Activated CD8-positive, alpha-beta T cell treated with anti-CD3 and anti-CD28 coated beads, Interleukin-2, amount 10 ng/mL, durations not matched to agents 7 days and 5 days (primary cell): ENCODE measurements around the gene CNTN4. TPM values are rescaled to one million over a fixed set of nuclear protein-coding genes. Genes with fewer than 3 reads are reported as not detected.

Experiments used
- ATAC-seq: fragments of 150-1000 bp; cut with Tn5 transposase; one replicate; pipeline ENCODE4 v1.10.0; 2021; ENCODE audit warnings: moderate library complexity
- CTCF ChIA-PET: fragments of 350-600 bp; sonication (Branson Sonifier 250); formaldehyde crosslinking; loops from one replicate; lab custom pipeline; 2021; ENCODE audit warnings: antibody characterized with exemption; lab: Charles Lee
- POLR2A ChIA-PET: fragments of 350-600 bp; sonication (Branson Sonifier 250); formaldehyde crosslinking; loops from one replicate; lab custom pipeline; 2021; ENCODE audit warnings: antibody characterized with exemption; lab: Charles Lee
- DNase-seq: peaks from one replicate; pipeline ENCODE4 v3.0.0-alpha.2; 2020
- H3K27ac Mint-ChIP-seq: one replicate; pipeline ENCODE4 v1.8.0; 2021; ENCODE audit warnings: mild to moderate bottlenecking, mixed read lengths
- H3K27me3 Mint-ChIP-seq: one replicate; pipeline ENCODE4 v1.8.0; 2021; ENCODE audit warnings: low read depth, mixed read lengths
- H3K36me3 Mint-ChIP-seq: one replicate; pipeline ENCODE4 v1.8.0; 2021; ENCODE audit warnings: low read depth, mixed read lengths
- H3K4me1 Mint-ChIP-seq: one replicate; pipeline ENCODE4 v1.8.0; 2021; ENCODE audit warnings: low read depth, mixed read lengths
- H3K4me3 Mint-ChIP-seq: one replicate; pipeline ENCODE4 v1.8.0; 2021; ENCODE audit warnings: mild to moderate bottlenecking, mixed read lengths
- H3K9me3 Mint-ChIP-seq: one replicate; pipeline ENCODE4 v1.8.0; 2022; ENCODE audit warnings: mixed read lengths; ENCODE audit not compliant: insufficient read depth
- total RNA-seq, 2 experiments: library from RNA; stranded (reverse); gene quantifications; one replicate each; pipeline ENCODE4 v1.2.3, GENCODE V29; 2021

The CNTN4 gene
- total RNA-seq, 2 experiments from 2014 or later, result not detected

- ATAC-seq, result no peak
- no peak for DNase-seq
- Mint-ChIP-seq H3K27ac (no peak overlapping the region), H3K4me1 (no peaks in the 10 kb centered on the region), H3K4me3 (no peak overlapping the region), H3K36me3 (no peaks in the 10 kb centered on the region), H3K9me3 (no peaks in the 10 kb centered on the region), H3K27me3 (no peaks in the 10 kb centered on the region)
- CTCF ChIA-PET, result no interaction called here
- POLR2A ChIA-PET, result no interaction called here
Observed at GRCh38 chr3:2218816-2219215, 120.2 kb downstream of the CNTN4 start.

- Mint-ChIP-seq H3K36me3 (no peaks in the 10 kb centered on the region), H3K27me3 (no peaks in the 10 kb centered on the region), H3K27ac (no peak overlapping the region), H3K4me1 (no peaks in the 10 kb centered on the region), H3K9me3 (no peaks in the 10 kb centered on the region), H3K4me3 (no peak overlapping the region)
- no peak for DNase-seq
- CTCF ChIA-PET, result no interaction called here
- POLR2A ChIA-PET, result no interaction called here
- ATAC-seq, result no peak
Observed at GRCh38 chr3:2236203-2236602, 137.5 kb downstream of the CNTN4 start.

- no peaks in the 10 kb centered on the region for H3K4me1 Mint-ChIP-seq
- no peaks in the 10 kb centered on the region for H3K9me3 Mint-ChIP-seq
- DNase-seq, result no peak
- H3K27ac Mint-ChIP-seq, result no peak overlapping the region
- POLR2A ChIA-PET, result no interaction called here
- no peaks in the 10 kb centered on the region for H3K27me3 Mint-ChIP-seq
- H3K36me3 Mint-ChIP-seq, result no peaks in the 10 kb centered on the region
- CTCF ChIA-PET, result no interaction called here
- no peak overlapping the region for H3K4me3 Mint-ChIP-seq
- no peak for ATAC-seq
Observed at GRCh38 chr3:2244137-2244536, 145.5 kb downstream of the CNTN4 start.

- Mint-ChIP-seq H3K4me3 (no peak overlapping the region), H3K4me1 (no peaks in the 10 kb centered on the region), H3K27ac (no peak overlapping the region), H3K36me3 (no peaks in the 10 kb centered on the region), H3K9me3 (no peaks in the 10 kb centered on the region), H3K27me3 (no peaks in the 10 kb centered on the region)
- ChIA-PET CTCF (no interaction called here), POLR2A (no interaction called here)
- ATAC-seq (no peak), DNase-seq (no peak)
Observed at GRCh38 chr3:2246873-2247648, 148.4 kb downstream of the CNTN4 start.

GRCh38 chr3:2247831-2248230, 149.2 kb downstream of the CNTN4 start:
- Mint-ChIP-seq H3K4me1 (no peaks in the 10 kb centered on the region), H3K27me3 (no peaks in the 10 kb centered on the region), H3K9me3 (no peaks in the 10 kb centered on the region), H3K36me3 (no peaks in the 10 kb centered on the region), H3K4me3 (no peak overlapping the region), H3K27ac (no peak overlapping the region)
- no peak for DNase-seq
- no peak for ATAC-seq
- ChIA-PET CTCF (no interaction called here), POLR2A (no interaction called here)

- Mint-ChIP-seq H3K9me3 (no peaks in the 10 kb centered on the region), H3K36me3 (no peaks in the 10 kb centered on the region), H3K4me1 (no peaks in the 10 kb centered on the region), H3K4me3 (no peak overlapping the region), H3K27me3 (no peaks in the 10 kb centered on the region), H3K27ac (no peak overlapping the region)
- ChIA-PET CTCF (no interaction called here), POLR2A (no interaction called here)
- DNase-seq (no peak), ATAC-seq (no peak)
Observed at GRCh38 chr3:2250783-2251182, 152.1 kb downstream of the CNTN4 start.

GRCh38 chr3:2261747-2262146, 163.1 kb downstream of the CNTN4 start:
- Mint-ChIP-seq H3K9me3 (no peaks in the 10 kb centered on the region), H3K36me3 (no peaks in the 10 kb centered on the region), H3K4me1 (no peaks in the 10 kb centered on the region), H3K27me3 (no peaks in the 10 kb centered on the region), H3K4me3 (no peak overlapping the region), H3K27ac (no peak overlapping the region)
- CTCF ChIA-PET, result no interaction called here
- DNase-seq, result no peak
- ATAC-seq, result no peak
- POLR2A ChIA-PET, result no interaction called here

- POLR2A ChIA-PET, result no interaction called here
Observed at GRCh38 chr3:2262204-2262603, 163.5 kb downstream of the CNTN4 start.

GRCh38 chr3:2266606-2267005, 167.9 kb downstream of the CNTN4 start:
- H3K9me3 Mint-ChIP-seq, result no peaks in the 10 kb centered on the region
- DNase-seq, result no peak
- no peak for ATAC-seq
- no peak overlapping the region for H3K27ac Mint-ChIP-seq
- CTCF ChIA-PET, result no interaction called here
- H3K36me3 Mint-ChIP-seq, result no peaks in the 10 kb centered on the region
- POLR2A ChIA-PET, result no interaction called here
- no peaks in the 10 kb centered on the region for H3K4me1 Mint-ChIP-seq
- H3K4me3 Mint-ChIP-seq, result no peak overlapping the region
- no peaks in the 10 kb centered on the region for H3K27me3 Mint-ChIP-seq

More at GRCh38 chr3:2262204-2262603, 163.5 kb downstream of the CNTN4 start:
- Mint-ChIP-seq H3K27me3 (no peaks in the 10 kb centered on the region), H3K4me1 (no peaks in the 10 kb centered on the region), H3K4me3 (no peak overlapping the region), H3K27ac (no peak overlapping the region), H3K36me3 (no peaks in the 10 kb centered on the region), H3K9me3 (no peaks in the 10 kb centered on the region)
- DNase-seq, result no peak
- no peak for ATAC-seq
- CTCF ChIA-PET, result no interaction called here

- POLR2A ChIA-PET, result no interaction called here
- Mint-ChIP-seq H3K4me1 (no peaks in the 10 kb centered on the region), H3K9me3 (no peaks in the 10 kb centered on the region), H3K27ac (no peak overlapping the region), H3K4me3 (no peak overlapping the region), H3K27me3 (no peaks in the 10 kb centered on the region), H3K36me3 (no peaks in the 10 kb centered on the region)
- ATAC-seq, result no peak
- no peak for DNase-seq
- CTCF ChIA-PET, result no interaction called here
Observed at GRCh38 chr3:2268779-2269178, 170.1 kb downstream of the CNTN4 start.

GRCh38 chr3:2274526-2274925, 175.9 kb downstream of the CNTN4 start:
- DNase-seq (no peak), ATAC-seq (no peak)
- ChIA-PET POLR2A (no interaction called here), CTCF (no interaction called here)
- no peaks in the 10 kb centered on the region for H3K36me3 Mint-ChIP-seq
- H3K4me1 Mint-ChIP-seq, result no peaks in the 10 kb centered on the region
- no peaks in the 10 kb centered on the region for H3K27me3 Mint-ChIP-seq
- no peaks in the 10 kb centered on the region for H3K9me3 Mint-ChIP-seq
- H3K4me3 Mint-ChIP-seq, result no peak overlapping the region
- H3K27ac Mint-ChIP-seq, result no peak overlapping the region

GRCh38 chr3:2283818-2284217, 185.2 kb downstream of the CNTN4 start:
- ChIA-PET POLR2A (no interaction called here), CTCF (no interaction called here)
- Mint-ChIP-seq H3K36me3 (no peaks in the 10 kb centered on the region), H3K4me1 (no peaks in the 10 kb centered on the region), H3K27me3 (no peaks in the 10 kb centered on the region), H3K4me3 (no peak overlapping the region), H3K9me3 (no peaks in the 10 kb centered on the region), H3K27ac (no peak overlapping the region)
- DNase-seq, result no peak
- no peak for ATAC-seq

- POLR2A ChIA-PET, result no interaction called here
- CTCF ChIA-PET, result no interaction called here
- Mint-ChIP-seq H3K36me3 (no peaks in the 10 kb centered on the region), H3K27me3 (no peaks in the 10 kb centered on the region), H3K4me1 (no peaks in the 10 kb centered on the region), H3K9me3 (peaks cover 4% of the 10 kb centered on the region), H3K27ac (no peak overlapping the region), H3K4me3 (no peak overlapping the region)
- DNase-seq (no peak), ATAC-seq (no peak)
Observed at GRCh38 chr3:2300938-2301337, 202.3 kb downstream of the CNTN4 start.
